HG03575 (cell line): ENCODE data around the gene FYB1.
"Not testable (repeated sequence)": the region's sequence is repeated elsewhere in the genome, so short reads cannot be mapped to it uniquely, and the experiment has no call there.

Experiments
- ATAC-seq: cut with Tn5 transposase; IDR thresholded peaks from one replicate; pipeline ENCODE4 v1.9.1; 2021; ENCODE audit not compliant: unreplicated experiment, insufficient number of reproducible peaks, low FRiP score; ENCODE audit errors: extremely low read depth

Gene FYB1

GRCh38 chr5:39193553-39194465 lies 25.6 kb downstream of the FYB1 start:
- no peak for ATAC-seq

GRCh38 chr5:39192450-39193160 lies 26.8 kb downstream of the FYB1 start:
- no peak for ATAC-seq

- no peak for ATAC-seq
Observed at GRCh38 chr5:39191216-39191615, 28.1 kb downstream of the FYB1 start.

GRCh38 chr5:39190311-39191102 lies 28.9 kb downstream of the FYB1 start:
- ATAC-seq, result no peak

- no peak for ATAC-seq
Observed at GRCh38 chr5:39189292-39189955, 29.9 kb downstream of the FYB1 start.

- no peak for ATAC-seq
Observed at GRCh38 chr5:39187831-39188731, 31.3 kb downstream of the FYB1 start.

- ATAC-seq, result no peak
Observed at GRCh38 chr5:39186722-39187539, 32.4 kb downstream of the FYB1 start.

GRCh38 chr5:39186289-39186688 lies 33.1 kb downstream of the FYB1 start:
- ATAC-seq, result no peak

- no peak for ATAC-seq
Observed at GRCh38 chr5:39185761-39186160, 33.6 kb downstream of the FYB1 start.

- not testable (repeated sequence) for ATAC-seq
Observed at GRCh38 chr5:39179561-39179960, 39.8 kb downstream of the FYB1 start.

- no peak for ATAC-seq
Observed at GRCh38 chr5:39178861-39179260, 40.5 kb downstream of the FYB1 start.

- ATAC-seq, result no peak
Observed at GRCh38 chr5:39178171-39178570, 41.2 kb downstream of the FYB1 start.

GRCh38 chr5:39177631-39177964 lies 41.8 kb downstream of the FYB1 start:
- ATAC-seq, result no peak

GRCh38 chr5:39176759-39177630 lies 42.4 kb downstream of the FYB1 start:
- no peak for ATAC-seq

- ATAC-seq, result no peak
Observed at GRCh38 chr5:39175273-39175955, 43.9 kb downstream of the FYB1 start.

GRCh38 chr5:39173069-39173468 lies 46.3 kb downstream of the FYB1 start:
- ATAC-seq, result no peak
